ENCODE measurements around the gene PLIN3.

DNA sequence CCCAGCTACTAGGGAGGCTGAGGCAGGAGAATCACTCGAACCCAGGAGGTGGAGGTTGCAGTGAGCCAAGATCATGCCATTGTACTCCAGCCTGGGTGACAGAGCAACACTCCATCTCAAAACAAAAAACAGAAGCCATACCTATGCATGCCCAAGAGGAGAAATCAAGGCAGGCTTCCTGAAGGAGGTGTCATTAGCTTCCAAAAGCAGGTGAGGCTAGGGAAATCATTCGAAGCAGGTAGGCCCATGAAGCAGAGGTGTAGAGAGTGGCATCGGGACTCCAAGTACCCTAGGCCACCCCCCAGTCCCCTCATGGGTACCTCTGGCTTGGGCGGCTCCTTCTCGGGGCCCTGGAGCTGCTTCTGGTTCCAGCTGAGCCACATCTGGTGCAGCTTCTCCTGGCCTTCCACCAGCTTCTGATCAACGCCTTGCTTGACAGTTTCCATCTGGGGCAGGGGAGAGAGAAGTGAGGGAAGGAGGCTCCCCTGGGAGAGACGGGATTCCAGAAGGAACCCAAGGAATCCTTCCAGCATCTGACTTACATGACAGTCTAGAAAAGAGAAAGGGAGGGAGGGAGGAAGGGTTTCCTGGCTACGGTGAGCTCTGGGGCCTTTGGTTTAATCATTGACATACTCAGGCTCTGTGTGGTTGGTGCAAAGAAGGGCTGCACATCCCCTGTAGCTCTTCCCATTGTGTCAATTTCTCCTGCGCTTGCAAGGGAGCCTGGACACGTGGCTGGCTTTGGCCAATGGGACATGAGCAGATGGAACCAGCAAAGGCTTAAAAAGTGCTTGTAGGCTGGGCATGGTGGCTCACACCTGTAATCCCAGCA lies 22.9 kb downstream of the PLIN3 start:
- TF ChIP-seq CTCF (IDR thresholded peaks at IDR 0.05; ENCODE audit: low read depth, low read length, poor library complexity, severe bottlenecking): no peak
- TF ChIP-seq EZH2phosphoT487 (IDR thresholded peaks at IDR 0.05; ENCODE audit: borderline replicate concordance, low read length): no peak
